Lower leg skin (tissue), 3 donors: ENCODE results near the gene JMJD7.

Experiments
- CTCF ChIP-seq, 3 donors: fragments of 450-650 bp; IDR thresholded peaks; one replicate each; pipeline ENCODE4 v1.5.1; 2016; ENCODE audit warnings: antibody characterized with exemption in 3 of 3, mild to moderate bottlenecking in 3 of 3, moderate library complexity in 2 of 3
- POLR2A ChIP-seq, 2 donors: fragments of 450-650 bp; IDR thresholded peaks; one replicate each; pipeline ENCODE4 v1.6.1; 2016 to 2017; ENCODE audit warnings: antibody characterized with exemption in 2 of 2, mild to moderate bottlenecking in 1 of 2, moderate library complexity in 1 of 2

- TF ChIP-seq CTCF (IDR thresholded peaks at IDR 0.05) = no peak
- no peak for TF ChIP-seq POLR2A (IDR thresholded peaks at IDR 0.05)
Observed at GRCh38 chr15:41827880-41828806, at the start of gene JMJD7.
